ENCODE measurements around the gene BCOR.
A peak's percentile ranks its signal among the peaks of the same experiment; 100 is the strongest.

- TF ChIP-seq EGR1 (IDR thresholded peaks at IDR 0.05; ENCODE audit: low read depth in 2 of 2) (no peak), GABPA (IDR thresholded peaks at IDR 0.05 in 1 of 2, conservative IDR thresholded peaks at IDR 0.05 in 1 of 2) (no peak), ATF3 (IDR thresholded peaks at IDR 0.05) (no peak), JUND (IDR thresholded peaks at IDR 0.05) (no peak), FOXA1 (IDR thresholded peaks at IDR 0.05) (no peak), MAX (IDR thresholded peaks at IDR 0.05) (no peak), RAD21 (IDR thresholded peaks at IDR 0.05) (peak in 1 of 2 donors; percentile 43), HNF4G (IDR thresholded peaks at IDR 0.05) (no peak), HNF4A (conservative IDR thresholded peaks at IDR 0.05) (peak; percentile 36 to 37), YY1 (IDR thresholded peaks at IDR 0.05) (peak; percentile 38), SP1 (IDR thresholded peaks at IDR 0.05) (peak; percentile 50), TAF1 (conservative IDR thresholded peaks at IDR 0.05) (no peak)
- TF ChIP-seq, protein P1, sequence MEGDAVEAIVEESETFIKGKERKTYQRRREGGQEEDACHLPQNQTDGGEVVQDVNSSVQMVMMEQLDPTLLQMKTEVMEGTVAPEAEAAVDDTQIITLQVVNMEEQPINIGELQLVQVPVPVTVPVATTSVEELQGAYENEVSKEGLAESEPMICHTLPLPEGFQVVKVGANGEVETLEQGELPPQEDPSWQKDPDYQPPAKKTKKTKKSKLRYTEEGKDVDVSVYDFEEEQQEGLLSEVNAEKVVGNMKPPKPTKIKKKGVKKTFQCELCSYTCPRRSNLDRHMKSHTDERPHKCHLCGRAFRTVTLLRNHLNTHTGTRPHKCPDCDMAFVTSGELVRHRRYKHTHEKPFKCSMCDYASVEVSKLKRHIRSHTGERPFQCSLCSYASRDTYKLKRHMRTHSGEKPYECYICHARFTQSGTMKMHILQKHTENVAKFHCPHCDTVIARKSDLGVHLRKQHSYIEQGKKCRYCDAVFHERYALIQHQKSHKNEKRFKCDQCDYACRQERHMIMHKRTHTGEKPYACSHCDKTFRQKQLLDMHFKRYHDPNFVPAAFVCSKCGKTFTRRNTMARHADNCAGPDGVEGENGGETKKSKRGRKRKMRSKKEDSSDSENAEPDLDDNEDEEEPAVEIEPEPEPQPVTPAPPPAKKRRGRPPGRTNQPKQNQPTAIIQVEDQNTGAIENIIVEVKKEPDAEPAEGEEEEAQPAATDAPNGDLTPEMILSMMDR (IDR thresholded peaks at IDR 0.05; ENCODE audit: low read depth, low read length, missing input control) = no peak
- TF ChIP-seq, protein P2, sequence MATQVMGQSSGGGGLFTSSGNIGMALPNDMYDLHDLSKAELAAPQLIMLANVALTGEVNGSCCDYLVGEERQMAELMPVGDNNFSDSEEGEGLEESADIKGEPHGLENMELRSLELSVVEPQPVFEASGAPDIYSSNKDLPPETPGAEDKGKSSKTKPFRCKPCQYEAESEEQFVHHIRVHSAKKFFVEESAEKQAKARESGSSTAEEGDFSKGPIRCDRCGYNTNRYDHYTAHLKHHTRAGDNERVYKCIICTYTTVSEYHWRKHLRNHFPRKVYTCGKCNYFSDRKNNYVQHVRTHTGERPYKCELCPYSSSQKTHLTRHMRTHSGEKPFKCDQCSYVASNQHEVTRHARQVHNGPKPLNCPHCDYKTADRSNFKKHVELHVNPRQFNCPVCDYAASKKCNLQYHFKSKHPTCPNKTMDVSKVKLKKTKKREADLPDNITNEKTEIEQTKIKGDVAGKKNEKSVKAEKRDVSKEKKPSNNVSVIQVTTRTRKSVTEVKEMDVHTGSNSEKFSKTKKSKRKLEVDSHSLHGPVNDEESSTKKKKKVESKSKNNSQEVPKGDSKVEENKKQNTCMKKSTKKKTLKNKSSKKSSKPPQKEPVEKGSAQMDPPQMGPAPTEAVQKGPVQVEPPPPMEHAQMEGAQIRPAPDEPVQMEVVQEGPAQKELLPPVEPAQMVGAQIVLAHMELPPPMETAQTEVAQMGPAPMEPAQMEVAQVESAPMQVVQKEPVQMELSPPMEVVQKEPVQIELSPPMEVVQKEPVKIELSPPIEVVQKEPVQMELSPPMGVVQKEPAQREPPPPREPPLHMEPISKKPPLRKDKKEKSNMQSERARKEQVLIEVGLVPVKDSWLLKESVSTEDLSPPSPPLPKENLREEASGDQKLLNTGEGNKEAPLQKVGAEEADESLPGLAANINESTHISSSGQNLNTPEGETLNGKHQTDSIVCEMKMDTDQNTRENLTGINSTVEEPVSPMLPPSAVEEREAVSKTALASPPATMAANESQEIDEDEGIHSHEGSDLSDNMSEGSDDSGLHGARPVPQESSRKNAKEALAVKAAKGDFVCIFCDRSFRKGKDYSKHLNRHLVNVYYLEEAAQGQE (IDR thresholded peaks at IDR 0.05) = peak; percentile 18
These were observed 6.8 kb upstream of the BCOR start for GRCh38 chrX:40104630-40104984.
